Keratinocyte (primary cell): ENCODE data around the gene PRSS48. TPM values are rescaled to one million over a fixed set of nuclear protein-coding genes. Genes with fewer than 3 reads are reported as not detected.

Experiments
- DNase-seq: peaks from one replicate; pipeline ENCODE4 v3.0.0-alpha.2; 2011; ENCODE audit warnings: low read depth, missing footprints, low spot score
- FAIRE-seq: peaks from 2 replicates; lab custom pipeline; 2011; peaks lifted over from hg19 to GRCh38; lab: Jason Lieb, UNC
- H2AFZ ChIP-seq: 2 replicates; pipeline ENCODE4 v1.6.0; 2012; ENCODE audit warnings: low read length, control low read depth, inconsistent platforms; ENCODE audit not compliant: control insufficient read depth
- H3K27ac ChIP-seq: 2 replicates; pipeline ENCODE4 v1.5.1; 2011; ENCODE audit warnings: low read length; ENCODE audit not compliant: control insufficient read depth, insufficient read depth
- H3K27me3 ChIP-seq: 3 replicates; pipeline ENCODE4 v1.6.0; 2011; ENCODE audit warnings: low read length; ENCODE audit not compliant: control insufficient read depth, insufficient read depth; ENCODE audit errors: extremely low read depth
- H3K36me3 ChIP-seq, 2 experiments: 2 replicates in 1 of 2; 3 replicates in 1 of 2; pipeline ENCODE4 v1.5.1; 2011; ENCODE audit warnings: low read length in 2 of 2, mild to moderate bottlenecking in 1 of 2; ENCODE audit not compliant: control insufficient read depth in 2 of 2, insufficient read depth in 2 of 2; ENCODE audit errors: extremely low read depth in 1 of 2
- H3K4me1 ChIP-seq: 3 replicates; pipeline ENCODE4 v1.5.1; 2011; ENCODE audit warnings: low read length; ENCODE audit not compliant: control insufficient read depth, insufficient read depth; ENCODE audit errors: extremely low read depth
- H3K4me2 ChIP-seq: 3 replicates; pipeline ENCODE4 v1.6.0; 2011; ENCODE audit warnings: low read depth, low read length; ENCODE audit not compliant: control insufficient read depth, insufficient read depth; ENCODE audit errors: extremely low read depth
- H3K4me3 ChIP-seq, 3 experiments: fragments of 200-600 bp in 1 of 3; sonication (generic) in 1 of 3; 2 replicates in 2 of 3; 3 replicates in 1 of 3; pipeline ENCODE4 v1.5.1; 2011 to 2016; ENCODE audit warnings: low read length in 3 of 3, mild to moderate bottlenecking in 3 of 3, control low read depth in 2 of 3, inconsistent platforms in 1 of 3, low read depth in 1 of 3, mixed read lengths in 1 of 3, mixed run types in 1 of 3, moderate library complexity in 1 of 3; ENCODE audit not compliant: control insufficient read depth in 2 of 3, insufficient read depth in 2 of 3; ENCODE audit errors: extremely low read depth in 1 of 3
- H3K79me2 ChIP-seq: 2 replicates; pipeline ENCODE4 v1.6.0; 2012; ENCODE audit warnings: low read length; ENCODE audit not compliant: control insufficient read depth, insufficient read depth
- H3K9ac ChIP-seq: 3 replicates; pipeline ENCODE4 v1.6.0; 2011; ENCODE audit warnings: low read length; ENCODE audit not compliant: control insufficient read depth, insufficient read depth; ENCODE audit errors: extremely low read depth
- H3K9me1 ChIP-seq: 3 replicates; pipeline ENCODE4 v1.6.0; 2011; ENCODE audit warnings: low read length; ENCODE audit not compliant: control insufficient read depth, insufficient read depth; ENCODE audit errors: extremely low read depth
- H3K9me3 ChIP-seq: 2 replicates; pipeline ENCODE4 v1.5.1; 2012; ENCODE audit warnings: low read depth, low read length; ENCODE audit not compliant: control insufficient read depth
- H4K20me1 ChIP-seq: 3 replicates; pipeline ENCODE4 v1.6.0; 2011; ENCODE audit warnings: low read length; ENCODE audit not compliant: control insufficient read depth, insufficient read depth; ENCODE audit errors: extremely low read depth
- EZH2 ChIP-seq: IDR thresholded peaks from one replicate; pipeline ENCODE4 v1.6.1; 2012; ENCODE audit warnings: inconsistent platforms, mild to moderate bottlenecking, low read length, moderate library complexity
- dilution Hi-C: fragments of 300-500 bp; cut with MboI; formaldehyde crosslinking; loops from one replicate; pipeline ENCODE4 v1.7.0; 2020; ENCODE audit warnings: low sequenced_read_pairs; ENCODE audit not compliant: extremely low pct_ligation_motif_present
- polyA plus RNA-seq, 5 experiments: library from polyadenylated mRNA; depleted of rRNA in 3 of 5; stranded (reverse) in 3 of 5; stranded (forward) in 1 of 5; unstranded in 1 of 5; fragments of >200 nt; gene quantifications; 1 replicate in 1 of 5; 2 replicates in 3 of 5; 3 replicates in 1 of 5; pipeline versions ENCODE4 v1.2.1 to v1.2.3, GENCODE V29; 2011 to 2012; ENCODE audit warnings: missing spikeins in 2 of 5, low read depth in 1 of 5, low replicate concordance in 1 of 5
- TF ChIP-seq, protein P1 (sequence below), 3 experiments: IDR thresholded peaks in 1 of 3; conservative IDR thresholded peaks in 1 of 3; optimal IDR thresholded peaks in 1 of 3; 2 replicates in 2 of 3; 3 replicates in 1 of 3; pipeline versions ENCODE3 to v1.5.1; 2011; ENCODE audit warnings: low read length in 3 of 3, mild to moderate bottlenecking in 3 of 3, moderate library complexity in 2 of 3, control low read depth in 1 of 3, inconsistent platforms in 1 of 3; ENCODE audit not compliant: insufficient read depth in 2 of 3; ENCODE audit errors: extremely low read depth in 1 of 3

PRSS48 gene
- polyA plus RNA-seq, 1 donor (not counting 4 experiments of a cell fraction or from before 2014, with no cell fraction given), result not detected

DNA sequence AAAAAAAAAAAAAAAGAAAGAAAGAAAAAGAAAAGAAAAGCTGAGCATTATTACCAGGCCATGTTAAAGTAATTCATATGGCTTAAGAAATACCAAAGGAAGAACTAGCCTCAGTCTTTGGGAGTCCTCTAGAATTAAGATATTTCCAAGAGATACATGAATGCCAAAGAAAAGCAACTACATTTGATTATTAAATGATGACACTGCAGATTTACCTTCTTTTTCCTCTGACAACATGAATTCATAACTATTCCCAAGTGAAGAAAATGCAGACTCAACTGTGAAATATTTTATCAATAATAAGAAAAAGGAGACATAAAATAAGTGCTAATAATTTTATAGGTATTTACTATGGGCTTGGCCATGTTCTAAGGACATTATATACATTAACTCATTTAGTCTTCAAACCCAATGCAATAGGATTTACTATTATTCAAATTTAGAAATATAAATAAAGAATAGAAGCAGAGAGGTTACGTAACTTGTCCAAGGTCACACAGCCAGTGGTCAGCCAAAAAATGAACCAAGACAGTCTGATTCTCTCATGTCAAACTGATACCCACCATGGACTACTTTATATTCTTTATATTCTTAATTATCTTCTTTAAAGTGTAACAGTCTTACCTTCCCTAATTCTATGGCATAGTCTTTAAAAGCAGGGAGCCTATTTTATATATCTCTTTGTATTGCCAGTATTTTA, 41.5 kb downstream of the PRSS48 start:
- TF ChIP-seq EZH2, result no peak
- FAIRE-seq (no peak), DNase-seq (no peak)
- Histone ChIP-seq H4K20me1 (no peaks in the 10 kb centered on the region), H3K27me3 (no peaks in the 10 kb centered on the region), H3K9ac (no peak overlapping the region), H3K27ac (no peak overlapping the region), H3K4me1 (peaks cover 47% of the 10 kb centered on the region), H3K9me1 (no peaks in the 10 kb centered on the region), H3K4me3 (no peak overlapping the region), H2AFZ (no peak overlapping the region), H3K79me2 (peaks cover 73% of the 10 kb centered on the region), H3K9me3 (no peaks in the 10 kb centered on the region), H3K4me2 (no peak overlapping the region), H3K36me3 (peaks cover 0 to 2% of the 10 kb centered on the region in 2 experiments)
- dilution Hi-C loops, result no loop called here

DNA sequence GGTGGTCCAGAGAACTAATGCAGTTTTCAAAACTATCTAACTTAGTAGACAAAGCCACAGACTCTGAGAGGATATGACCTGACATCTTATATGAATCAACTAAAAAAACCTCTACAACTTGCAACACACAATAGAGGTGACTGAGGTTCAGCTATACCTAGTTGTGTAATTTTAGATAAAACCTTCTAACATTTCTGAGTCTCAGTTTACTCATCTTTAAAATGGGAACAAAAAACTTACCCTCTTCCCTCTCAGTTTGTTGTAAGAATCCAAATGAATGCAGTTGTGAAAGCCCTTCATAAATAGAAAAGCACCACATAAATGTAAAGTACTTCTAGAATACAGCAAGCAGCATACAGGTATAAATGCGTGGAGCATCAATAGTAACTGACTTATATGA, 42.5 kb downstream of the PRSS48 start:
- Histone ChIP-seq H3K9me1 (no peaks in the 10 kb centered on the region), H3K4me1 (peaks cover 41% of the 10 kb centered on the region), H3K36me3 (peaks cover 0 to 2% of the 10 kb centered on the region in 2 experiments), H3K9ac (no peak overlapping the region), H3K27me3 (no peaks in the 10 kb centered on the region), H3K4me3 (no peak overlapping the region), H4K20me1 (no peaks in the 10 kb centered on the region), H3K79me2 (peaks cover 73% of the 10 kb centered on the region), H2AFZ (no peak overlapping the region), H3K4me2 (no peak overlapping the region), H3K9me3 (no peaks in the 10 kb centered on the region), H3K27ac (no peak overlapping the region)
- FAIRE-seq (peak; percentile 41), DNase-seq (no peak)
- TF ChIP-seq, protein P1, sequence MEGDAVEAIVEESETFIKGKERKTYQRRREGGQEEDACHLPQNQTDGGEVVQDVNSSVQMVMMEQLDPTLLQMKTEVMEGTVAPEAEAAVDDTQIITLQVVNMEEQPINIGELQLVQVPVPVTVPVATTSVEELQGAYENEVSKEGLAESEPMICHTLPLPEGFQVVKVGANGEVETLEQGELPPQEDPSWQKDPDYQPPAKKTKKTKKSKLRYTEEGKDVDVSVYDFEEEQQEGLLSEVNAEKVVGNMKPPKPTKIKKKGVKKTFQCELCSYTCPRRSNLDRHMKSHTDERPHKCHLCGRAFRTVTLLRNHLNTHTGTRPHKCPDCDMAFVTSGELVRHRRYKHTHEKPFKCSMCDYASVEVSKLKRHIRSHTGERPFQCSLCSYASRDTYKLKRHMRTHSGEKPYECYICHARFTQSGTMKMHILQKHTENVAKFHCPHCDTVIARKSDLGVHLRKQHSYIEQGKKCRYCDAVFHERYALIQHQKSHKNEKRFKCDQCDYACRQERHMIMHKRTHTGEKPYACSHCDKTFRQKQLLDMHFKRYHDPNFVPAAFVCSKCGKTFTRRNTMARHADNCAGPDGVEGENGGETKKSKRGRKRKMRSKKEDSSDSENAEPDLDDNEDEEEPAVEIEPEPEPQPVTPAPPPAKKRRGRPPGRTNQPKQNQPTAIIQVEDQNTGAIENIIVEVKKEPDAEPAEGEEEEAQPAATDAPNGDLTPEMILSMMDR (optimal IDR thresholded peaks at IDR 0.05 in 1 of 3, IDR thresholded peaks at IDR 0.05 in 1 of 3, conservative IDR thresholded peaks at IDR 0.05 in 1 of 3; ENCODE audit: extremely low read depth in 1 of 3, insufficient read depth in 2 of 3, low read length in 3 of 3), result no peak
- dilution Hi-C loops, result no loop called here

DNA sequence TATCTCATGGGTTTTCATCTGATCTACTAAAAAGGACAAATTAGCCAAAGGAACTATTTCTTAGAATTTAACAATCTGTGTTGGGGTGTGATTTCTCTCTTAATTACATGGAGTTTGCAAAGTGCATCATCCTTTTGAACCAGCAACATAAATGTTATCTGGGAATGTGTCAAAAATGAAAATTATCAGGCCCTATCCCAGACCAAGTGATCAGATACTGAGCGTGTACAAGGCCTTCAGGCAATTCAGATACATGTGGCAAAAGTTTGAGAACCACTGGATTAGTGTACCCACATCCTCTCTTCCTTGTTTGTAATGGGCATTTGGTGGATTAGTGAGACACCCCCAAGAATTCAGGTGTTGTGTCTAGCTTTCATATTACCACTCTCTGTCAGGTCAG, 44.6 kb downstream of the PRSS48 start:
- dilution Hi-C loops, result no loop called here

More for the DNA sequence above, 44.6 kb downstream of the PRSS48 start:
- peaks cover 66% of the 10 kb centered on the region for H3K79me2 ChIP-seq
- peaks cover 0 to 2% of the 10 kb centered on the region in 2 experiments for H3K36me3 ChIP-seq
- H4K20me1 ChIP-seq, result no peaks in the 10 kb centered on the region
- H3K4me1 ChIP-seq, result peaks cover 22% of the 10 kb centered on the region
- H3K27ac ChIP-seq, result no peak overlapping the region
- H3K9me1 ChIP-seq, result no peaks in the 10 kb centered on the region
- no peak overlapping the region for H3K4me3 ChIP-seq
- no peak for FAIRE-seq
- no peak for TF ChIP-seq EZH2
- TF ChIP-seq, protein P1 (optimal IDR thresholded peaks at IDR 0.05 in 1 of 3, IDR thresholded peaks at IDR 0.05 in 1 of 3, conservative IDR thresholded peaks at IDR 0.05 in 1 of 3; ENCODE audit: extremely low read depth in 1 of 3, insufficient read depth in 2 of 3, low read length in 3 of 3), result no peak
- no peak overlapping the region for H2AFZ ChIP-seq
- peak overlapping the region; percentile 98 for H3K4me2 ChIP-seq
- H3K27me3 ChIP-seq, result no peaks in the 10 kb centered on the region
- DNase-seq, result no peak
- H3K9ac ChIP-seq, result no peak overlapping the region
- H3K9me3 ChIP-seq, result no peaks in the 10 kb centered on the region
